Thoracic aorta (tissue), 2 donors: ENCODE data around the gene NCAPH2. TPM values are rescaled to one million over a fixed set of nuclear protein-coding genes. Genes with fewer than 3 reads are reported as not detected.

ENCODE experiments used
- ATAC-seq: fragments of 150-250 bp; one replicate; pipeline ENCODE4 v1.8.0; 2017; ENCODE audit warnings: low read depth; ENCODE audit not compliant: insufficient number of reproducible peaks, low FRiP score
- DNase-seq: peaks from one replicate; pipeline ENCODE4 v3.0.0-alpha.2; 2020; ENCODE audit warnings: low spot score
- H3K27ac ChIP-seq, 2 donors: fragments of 200-600 bp; sonication (generic); 1 replicate in 1 of 2; 2 replicates in 1 of 2; pipeline ENCODE4 v1.5.1; 2016; ENCODE audit warnings: mild to moderate bottlenecking in 2 of 2, moderate library complexity in 2 of 2
- H3K27me3 ChIP-seq: fragments of 200-600 bp; sonication (generic); replicated peaks from 2 replicates; pipeline ENCODE4 v1.6.0; 2016; ENCODE audit warnings: mild to moderate bottlenecking; ENCODE audit not compliant: insufficient read depth
- H3K36me3 ChIP-seq: fragments of 200-600 bp; sonication (generic); one replicate; pipeline ENCODE4 v1.5.1; 2016
- H3K4me1 ChIP-seq, 2 donors: fragments of 200-600 bp; sonication (generic); 1 replicate in 1 of 2; 2 replicates in 1 of 2; pipeline versions ENCODE4 v1.5.1 to v1.6.0; 2016; ENCODE audit warnings: low read depth in 2 of 2, mild to moderate bottlenecking in 1 of 2; ENCODE audit not compliant: control insufficient read depth in 1 of 2
- H3K4me3 ChIP-seq: fragments of 200-600 bp; sonication (generic); 2 replicates; pipeline ENCODE4 v1.5.1; 2016; ENCODE audit warnings: mild to moderate bottlenecking
- H3K9me3 ChIP-seq: fragments of 200-600 bp; sonication (generic); 2 replicates; pipeline ENCODE4 v1.5.1; 2016
- total RNA-seq, 2 donors: library from RNA; depleted of rRNA; stranded (reverse); fragments of >200 nt; gene quantifications; one replicate each; pipeline versions ENCODE4 v1.1.0 to v1.2.3, GENCODE V29; 2016
- TF ChIP-seq, protein P1 (sequence below): fragments of 200-600 bp; sonication (generic); IDR thresholded peaks from one replicate; pipeline ENCODE4 v1.5.1; 2019; ENCODE audit warnings: antibody characterized with exemption

NCAPH2 gene
- total RNA-seq, 2 donors from 2014 or later, result 40.8 to 50.4 TPM

DNA sequence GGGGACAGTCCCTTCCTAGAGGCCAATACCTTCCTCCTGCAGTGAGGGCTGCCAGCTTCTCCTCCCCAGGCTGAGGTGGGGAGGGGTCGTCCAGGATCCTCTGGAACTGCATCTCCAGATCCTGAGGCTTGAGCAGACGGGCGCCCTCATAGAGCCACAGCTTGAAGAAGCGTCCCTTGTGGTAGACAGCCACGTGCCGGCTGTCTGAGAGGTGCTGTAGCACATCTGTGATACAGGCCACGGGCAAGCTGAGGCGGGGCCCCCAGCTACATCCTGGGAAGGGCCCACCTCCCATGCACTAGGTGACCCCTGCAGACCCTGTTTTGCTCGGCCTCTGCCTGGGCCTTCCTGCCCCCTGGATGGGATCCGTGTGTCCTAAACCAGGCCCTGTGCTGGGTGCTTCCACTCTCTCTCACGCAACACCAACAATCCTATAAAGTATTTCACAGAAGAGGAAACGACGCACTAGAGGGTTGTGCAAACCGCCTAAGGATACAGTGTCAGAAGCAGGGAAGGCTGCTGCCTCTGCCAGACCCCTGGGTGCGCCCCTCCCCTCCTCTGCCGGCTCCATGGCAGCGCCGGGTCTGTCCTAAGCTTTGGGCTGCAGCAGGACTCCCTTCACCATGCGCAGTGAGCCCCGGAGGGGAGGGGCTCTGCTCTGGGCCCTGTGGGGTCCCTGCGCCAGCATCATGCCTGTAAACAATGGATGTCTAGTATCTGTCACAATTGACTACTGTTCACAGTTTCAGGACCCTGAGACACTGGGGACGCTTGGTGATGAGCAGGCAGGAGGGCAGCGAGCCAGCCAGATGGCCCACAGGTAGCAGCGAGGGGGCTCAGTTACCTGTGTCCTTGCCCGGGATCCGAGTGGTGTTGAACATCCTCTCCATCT, 65.7 kb downstream of the NCAPH2 start:
- ATAC-seq (no peak), DNase-seq (no peak)
- Histone ChIP-seq H3K9me3 (no peaks in the 10 kb centered on the region), H3K4me1 (peaks cover 3 to 6% of the 10 kb centered on the region in 2 donors), H3K27me3 (no peaks in the 10 kb centered on the region), H3K27ac (no peak overlapping the region), H3K4me3 (no peak overlapping the region), H3K36me3 (no peaks in the 10 kb centered on the region)
- TF ChIP-seq, protein P1, sequence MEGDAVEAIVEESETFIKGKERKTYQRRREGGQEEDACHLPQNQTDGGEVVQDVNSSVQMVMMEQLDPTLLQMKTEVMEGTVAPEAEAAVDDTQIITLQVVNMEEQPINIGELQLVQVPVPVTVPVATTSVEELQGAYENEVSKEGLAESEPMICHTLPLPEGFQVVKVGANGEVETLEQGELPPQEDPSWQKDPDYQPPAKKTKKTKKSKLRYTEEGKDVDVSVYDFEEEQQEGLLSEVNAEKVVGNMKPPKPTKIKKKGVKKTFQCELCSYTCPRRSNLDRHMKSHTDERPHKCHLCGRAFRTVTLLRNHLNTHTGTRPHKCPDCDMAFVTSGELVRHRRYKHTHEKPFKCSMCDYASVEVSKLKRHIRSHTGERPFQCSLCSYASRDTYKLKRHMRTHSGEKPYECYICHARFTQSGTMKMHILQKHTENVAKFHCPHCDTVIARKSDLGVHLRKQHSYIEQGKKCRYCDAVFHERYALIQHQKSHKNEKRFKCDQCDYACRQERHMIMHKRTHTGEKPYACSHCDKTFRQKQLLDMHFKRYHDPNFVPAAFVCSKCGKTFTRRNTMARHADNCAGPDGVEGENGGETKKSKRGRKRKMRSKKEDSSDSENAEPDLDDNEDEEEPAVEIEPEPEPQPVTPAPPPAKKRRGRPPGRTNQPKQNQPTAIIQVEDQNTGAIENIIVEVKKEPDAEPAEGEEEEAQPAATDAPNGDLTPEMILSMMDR, result no peak

DNA sequence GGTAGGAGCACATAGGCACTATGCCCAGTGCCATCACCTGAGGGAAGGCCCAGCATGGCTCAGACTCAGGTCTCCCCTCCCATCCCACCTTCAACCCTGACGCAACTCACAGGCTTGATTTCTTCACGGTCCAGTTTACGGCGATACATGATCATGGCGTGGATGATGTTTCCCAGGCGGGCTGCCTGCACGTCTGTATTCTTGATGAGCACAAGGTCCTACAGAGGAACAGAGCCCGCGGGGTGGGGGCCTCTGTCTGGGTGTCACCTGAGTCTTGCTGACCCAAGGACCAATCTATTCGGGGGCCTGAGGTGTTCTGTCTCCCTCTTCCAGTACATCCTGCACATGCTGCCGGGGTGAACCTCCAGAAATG, 66.3 kb downstream of the NCAPH2 start:
- no peak for DNase-seq
- no peaks in the 10 kb centered on the region for H3K9me3 ChIP-seq
- no peaks in the 10 kb centered on the region for H3K36me3 ChIP-seq
- no peaks in the 10 kb centered on the region for H3K27me3 ChIP-seq
- ATAC-seq, result no peak
- H3K4me1 ChIP-seq, result peaks cover 3 to 8% of the 10 kb centered on the region in 2 donors
- TF ChIP-seq, protein P1, result no peak
- no peak overlapping the region for H3K4me3 ChIP-seq
- H3K27ac ChIP-seq, result no peak overlapping the region

Other genes starting within 250 kb of the NCAPH2 start
- 10 to 100 TPM in 1 of 2 donors, 1 to 10 TPM in 1; 8.9 to 10.4 TPM for gene MAPK12, start 246.5 kb upstream of the NCAPH2 start, total RNA-seq
- 1 to 10 TPM; 5.8 to 8.8 TPM for gene MAPK11, start 237.8 kb upstream of the NCAPH2 start, total RNA-seq
- gene PLXNB2, start 200.6 kb upstream of the NCAPH2 start, total RNA-seq, result 100 to 1,000 TPM; 169 to 218 TPM
- gene DENND6B, start 181.2 kb upstream of the NCAPH2 start, total RNA-seq, result 1 to 10 TPM; 4.2 to 6.0 TPM
- gene PPP6R2, start 164.9 kb upstream of the NCAPH2 start, total RNA-seq, result 10 to 100 TPM; 61.2 to 73.6 TPM
- 10 to 100 TPM; 72.9 to 99.9 TPM for gene SBF1, start 33.2 kb upstream of the NCAPH2 start, total RNA-seq
- under 1 TPM in 1 of 2 donors, not detected in 1; 0.14 TPM for gene ADM2, start 26.7 kb upstream of the NCAPH2 start, total RNA-seq
- not detected for gene MIOX, start 21.4 kb upstream of the NCAPH2 start, total RNA-seq
- gene LMF2, start 522 bp upstream of the NCAPH2 start, total RNA-seq, result 10 to 100 TPM; 61.9 to 87.6 TPM
- 1 to 10 TPM; 3.5 to 4.5 TPM for gene SCO2, start 17.4 kb downstream of the NCAPH2 start, total RNA-seq
- gene TYMP, start 21.8 kb downstream of the NCAPH2 start, total RNA-seq, result 10 to 100 TPM; 90.4 to 95.7 TPM
- not detected for gene KLHDC7B, start 37.7 kb downstream of the NCAPH2 start, total RNA-seq
- gene SYCE3, start 54.7 kb downstream of the NCAPH2 start, total RNA-seq, result not detected
- gene CPT1B, start 70.2 kb downstream of the NCAPH2 start, total RNA-seq, result 10 to 100 TPM; 14.6 to 21.4 TPM
- gene CHKB, start 74.6 kb downstream of the NCAPH2 start, total RNA-seq, result 10 to 100 TPM; 52.6 to 78.7 TPM
- under 1 TPM; 0.41 to 0.92 TPM for gene MAPK8IP2, start 92.6 kb downstream of the NCAPH2 start, total RNA-seq
- 10 to 100 TPM; 38.4 to 75.4 TPM for gene ARSA, start 119.9 kb downstream of the NCAPH2 start, total RNA-seq
- gene SHANK3, start 164.6 kb downstream of the NCAPH2 start, total RNA-seq, result 10 to 100 TPM; 10.7 to 14.3 TPM
- gene ACR, start 230.0 kb downstream of the NCAPH2 start, total RNA-seq, result not detected